ENCODE results near the gene RNU2-63P. TPM values are rescaled to one million over a fixed set of nuclear protein-coding genes. Genes with fewer than 3 reads are reported as not detected.

The RNU2-63P gene
- total RNA-seq (ENCODE audit: low replicate concordance): 121 TPM in 1 of 2 replicates, not detected in the other

DNA sequence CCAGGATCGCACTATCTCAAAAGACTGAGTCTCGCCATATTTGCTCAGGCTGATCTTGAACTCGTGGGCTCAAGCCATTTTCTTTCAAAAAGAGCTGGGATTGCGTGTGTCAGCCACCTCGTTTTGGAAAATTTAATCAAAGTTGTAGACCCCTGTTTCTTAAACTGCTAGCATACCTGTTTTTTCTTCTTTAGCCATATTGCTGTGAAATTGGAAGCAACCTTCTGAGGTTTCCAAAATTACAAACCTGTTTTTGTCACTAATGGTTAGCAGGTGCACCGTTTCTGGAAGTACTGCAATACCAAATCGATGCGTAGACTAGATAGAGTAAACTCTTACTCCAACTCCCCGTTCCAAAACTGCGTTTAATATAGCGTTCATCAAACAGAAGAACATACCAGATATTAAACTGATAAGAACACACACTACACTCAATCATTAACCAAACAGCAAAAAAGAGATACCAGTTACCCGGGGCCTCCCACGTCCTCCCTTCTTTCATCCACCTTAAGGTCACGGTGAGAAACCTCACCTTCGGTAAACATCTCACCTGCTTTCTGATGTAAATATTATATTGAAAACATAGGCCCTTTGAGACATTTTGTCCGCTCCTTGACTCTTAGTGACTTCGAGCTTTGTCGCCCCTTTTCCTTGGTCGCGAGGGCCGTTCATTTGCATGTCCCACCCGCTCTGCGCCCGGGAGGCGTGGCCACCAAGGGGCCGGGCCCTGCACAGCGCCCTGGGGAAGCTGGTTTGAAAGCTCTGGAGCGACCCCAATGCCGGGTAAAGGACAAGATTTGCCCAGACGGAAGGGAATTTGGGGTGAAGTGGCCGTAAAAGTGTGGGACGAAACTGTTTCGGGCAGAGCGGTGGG is at the start of gene RNU2-63P:
TSS of gene RNU2-63P (minus strand) at position 462 of the 874 bp plus-strand sequence.

DNA sequence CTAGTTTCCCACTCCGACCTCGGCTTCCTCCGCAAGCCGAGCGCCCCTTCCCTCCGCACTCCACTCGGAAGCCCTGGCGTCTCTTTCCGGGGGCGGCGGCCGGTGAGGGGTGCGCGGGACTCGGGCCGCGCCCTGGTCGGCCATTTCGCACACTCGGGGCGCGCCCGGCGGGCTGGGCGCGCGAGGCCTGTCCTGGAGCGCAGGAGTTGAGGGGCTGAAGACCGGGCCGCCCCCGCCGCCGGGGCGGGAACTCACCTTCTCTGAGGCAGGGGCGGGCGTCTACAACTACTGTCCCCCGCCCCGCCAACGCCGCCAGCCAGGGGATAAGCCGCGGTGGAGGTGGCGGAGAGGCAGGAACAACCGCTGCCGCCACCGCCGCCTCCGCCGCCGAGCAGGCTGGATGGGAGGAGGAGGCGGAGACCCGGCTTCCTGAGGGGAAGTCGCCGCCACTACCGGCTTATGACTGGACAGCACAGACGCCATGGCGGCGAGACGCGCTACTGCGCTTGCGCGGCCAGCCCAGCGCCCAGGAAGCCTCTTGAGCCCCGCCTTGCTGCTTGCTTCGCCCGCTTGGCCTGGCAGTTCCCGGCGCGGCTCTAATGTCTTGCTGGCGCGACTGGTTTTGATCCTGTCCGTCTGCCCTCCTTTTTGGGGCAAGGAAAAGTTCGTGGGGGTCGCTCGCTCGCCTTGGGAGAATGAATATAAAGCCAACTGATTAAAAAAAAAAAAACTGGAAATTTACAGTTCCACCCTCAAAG is 39.2 kb upstream of the RNU2-63P start, which contains the start of gene KRCC1:
TSS of gene KRCC1 (minus strand) at position 413 of the 758 bp plus-strand sequence. CDS start 27,220 bp downstream, outside the sequence.

Other genes starting within 250 kb of the RNU2-63P start
- 2.1 and 3.8 TPM in 2 replicates for gene RGPD2, start 190.8 kb downstream of the RNU2-63P start, total RNA-seq (ENCODE audit: low replicate concordance)
- 5.5 and 19.8 TPM in 2 replicates for gene KRCC1, start 39.2 kb upstream of the RNU2-63P start, total RNA-seq (ENCODE audit: low replicate concordance)
- not detected in 2 replicates for gene SMYD1, start 51.3 kb upstream of the RNU2-63P start, total RNA-seq (ENCODE audit: low replicate concordance)
- gene FABP1, start 111.5 kb upstream of the RNU2-63P start, total RNA-seq (ENCODE audit: low replicate concordance): not detected in 2 replicates
- gene THNSL2, start 153.8 kb upstream of the RNU2-63P start, total RNA-seq (ENCODE audit: low replicate concordance): 0.38 and 16.6 TPM in 2 replicates